DOHH2 (cell line): ENCODE results near the gene DBN1.

Source experiments
- EZH2phosphoT487 ChIP-seq: fragments of 200-600 bp; sonication (generic); IDR thresholded peaks from 2 replicates; pipeline ENCODE4 v1.6.1; 2017; ENCODE audit warnings: borderline replicate concordance, mild to moderate bottlenecking, antibody characterized with exemption, low read length, moderate library complexity, mixed read lengths
- TF ChIP-seq, protein P1 (sequence below): fragments of 200-600 bp; sonication (generic); IDR thresholded peaks from one replicate; pipeline ENCODE4 v1.5.1; 2014; ENCODE audit warnings: antibody characterized with exemption, mild to moderate bottlenecking, low read depth, low read length; ENCODE audit not compliant: poor library complexity, severe bottlenecking

DNA sequence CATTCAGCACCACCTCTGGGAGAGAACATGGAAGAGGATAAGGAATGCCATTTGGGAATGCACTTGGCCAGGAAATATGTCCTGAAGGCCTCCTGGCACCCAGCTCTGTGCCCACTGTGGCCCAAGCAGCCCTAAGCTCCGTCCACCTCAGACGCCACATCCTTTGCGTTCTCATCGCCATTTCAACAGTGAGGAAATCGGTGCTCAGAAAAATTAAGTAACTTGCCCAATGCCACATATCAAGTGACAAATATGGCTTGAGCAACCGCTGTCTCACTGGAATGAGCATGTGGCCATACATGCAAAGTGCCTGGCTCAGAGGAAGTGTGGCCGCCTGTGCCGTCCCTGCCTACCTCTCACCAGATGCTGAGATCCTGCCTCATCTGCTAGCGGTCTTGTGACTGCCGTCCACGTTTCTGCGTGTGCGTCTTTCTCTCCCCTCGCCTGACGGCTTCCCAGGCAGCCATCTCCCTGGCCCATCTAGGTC is 37.2 kb upstream of the DBN1 start:
- TF ChIP-seq, protein P1, sequence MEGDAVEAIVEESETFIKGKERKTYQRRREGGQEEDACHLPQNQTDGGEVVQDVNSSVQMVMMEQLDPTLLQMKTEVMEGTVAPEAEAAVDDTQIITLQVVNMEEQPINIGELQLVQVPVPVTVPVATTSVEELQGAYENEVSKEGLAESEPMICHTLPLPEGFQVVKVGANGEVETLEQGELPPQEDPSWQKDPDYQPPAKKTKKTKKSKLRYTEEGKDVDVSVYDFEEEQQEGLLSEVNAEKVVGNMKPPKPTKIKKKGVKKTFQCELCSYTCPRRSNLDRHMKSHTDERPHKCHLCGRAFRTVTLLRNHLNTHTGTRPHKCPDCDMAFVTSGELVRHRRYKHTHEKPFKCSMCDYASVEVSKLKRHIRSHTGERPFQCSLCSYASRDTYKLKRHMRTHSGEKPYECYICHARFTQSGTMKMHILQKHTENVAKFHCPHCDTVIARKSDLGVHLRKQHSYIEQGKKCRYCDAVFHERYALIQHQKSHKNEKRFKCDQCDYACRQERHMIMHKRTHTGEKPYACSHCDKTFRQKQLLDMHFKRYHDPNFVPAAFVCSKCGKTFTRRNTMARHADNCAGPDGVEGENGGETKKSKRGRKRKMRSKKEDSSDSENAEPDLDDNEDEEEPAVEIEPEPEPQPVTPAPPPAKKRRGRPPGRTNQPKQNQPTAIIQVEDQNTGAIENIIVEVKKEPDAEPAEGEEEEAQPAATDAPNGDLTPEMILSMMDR = no peak
- no peak for TF ChIP-seq EZH2phosphoT487
